Esophagus (tissue), 2 donors: ENCODE results near the gene AAGAB. TPM values are rescaled to one million over a fixed set of nuclear protein-coding genes. Genes with fewer than 3 reads are reported as not detected.
"Not testable (repeated sequence)": the region's sequence is repeated elsewhere in the genome, so short reads cannot be mapped to it uniquely, and the experiment has no call there.

Experiments used
- H3K27ac ChIP-seq, 2 donors: one replicate each; pipeline ENCODE4 v1.5.1; 2013; ENCODE audit warnings: low read depth in 2 of 2, mild to moderate bottlenecking in 2 of 2, inconsistent platforms in 1 of 2, low read length in 1 of 2, moderate library complexity in 1 of 2
- H3K27me3 ChIP-seq, 2 donors: one replicate each; pipeline ENCODE4 v1.6.1; 2013; ENCODE audit warnings: low read length in 2 of 2, control low read depth in 1 of 2, mild to moderate bottlenecking in 1 of 2; ENCODE audit not compliant: insufficient read depth in 2 of 2, control insufficient read depth in 1 of 2
- H3K36me3 ChIP-seq, 2 donors: one replicate each; pipeline ENCODE4 v1.6.1; 2013; ENCODE audit warnings: low read length in 1 of 2; ENCODE audit not compliant: control insufficient read depth in 2 of 2, insufficient read depth in 2 of 2
- H3K4me1 ChIP-seq, 2 donors: one replicate each; pipeline ENCODE4 v1.6.1; 2013; ENCODE audit warnings: low read length in 1 of 2; ENCODE audit not compliant: control insufficient read depth in 2 of 2, insufficient read depth in 2 of 2
- H3K4me3 ChIP-seq, 2 donors: one replicate each; pipeline ENCODE4 v1.5.1; 2013; ENCODE audit warnings: low read length in 2 of 2, mild to moderate bottlenecking in 2 of 2, low read depth in 1 of 2, moderate library complexity in 1 of 2
- H3K9me3 ChIP-seq, 2 donors: one replicate each; pipeline ENCODE4 v1.6.1; 2013; ENCODE audit warnings: mild to moderate bottlenecking in 2 of 2, low read depth in 1 of 2, low read length in 1 of 2, moderate library complexity in 1 of 2; ENCODE audit not compliant: control insufficient read depth in 2 of 2, insufficient read depth in 1 of 2
- WGBS, 2 donors: extraction: QIAGEN DNeasy Blood & Tissue Kit; methylation state at CpG; one replicate each; pipeline ENCODE4 v1.1.7; 2013; 5-methylcytosine and 5-hydroxymethylcytosine counted together
- polyA plus RNA-seq, 2 donors: library from polyadenylated mRNA; stranded (reverse); fragments of 200-250 nt; gene quantifications; one replicate each; pipeline ENCODE4 v1.2.3, GENCODE V29; 2013
- donor health status: healthy with polysubstance abuse.
- donor health status: Bipolar disorder and iron deficiency.

AAGAB gene
- polyA plus RNA-seq, 2 donors: 7.0 to 17.4 TPM

DNA sequence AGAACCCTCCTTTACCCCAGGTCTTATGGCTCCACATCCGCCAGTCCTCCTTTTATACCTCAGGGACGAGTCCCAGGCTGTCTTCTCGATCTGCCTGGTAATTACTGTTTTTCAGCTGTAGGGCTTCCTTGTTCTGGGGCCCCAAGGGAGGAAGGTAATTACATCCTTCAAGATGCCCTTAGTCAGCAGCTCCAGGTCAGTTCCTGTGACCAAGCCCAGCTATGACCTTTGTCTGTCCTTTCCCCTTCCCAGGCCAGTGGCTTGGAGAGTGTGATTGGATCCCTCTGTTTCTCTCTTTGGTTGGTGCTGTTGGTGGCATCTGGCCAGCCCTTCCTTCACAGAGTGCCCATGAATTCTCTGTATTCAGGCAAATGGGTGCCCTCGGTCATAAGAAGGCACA, 92.6 kb downstream of the AAGAB start:
- no peaks in the 10 kb centered on the region for H3K27me3 ChIP-seq
- peaks cover 8 to 36% of the 10 kb centered on the region in 2 donors for H3K4me1 ChIP-seq
- H3K9me3 ChIP-seq: no peaks in the 10 kb centered on the region
- peak overlapping the region in 1 of 2 donors; percentile 62 for H3K27ac ChIP-seq
- H3K4me3 ChIP-seq: no peak overlapping the region
- 78 to 85% methylated on average over 4 of the region's 4 CpGs for WGBS, 2 donors
- H3K36me3 ChIP-seq: peaks cover 0 to 13% of the 10 kb centered on the region in 2 donors

DNA sequence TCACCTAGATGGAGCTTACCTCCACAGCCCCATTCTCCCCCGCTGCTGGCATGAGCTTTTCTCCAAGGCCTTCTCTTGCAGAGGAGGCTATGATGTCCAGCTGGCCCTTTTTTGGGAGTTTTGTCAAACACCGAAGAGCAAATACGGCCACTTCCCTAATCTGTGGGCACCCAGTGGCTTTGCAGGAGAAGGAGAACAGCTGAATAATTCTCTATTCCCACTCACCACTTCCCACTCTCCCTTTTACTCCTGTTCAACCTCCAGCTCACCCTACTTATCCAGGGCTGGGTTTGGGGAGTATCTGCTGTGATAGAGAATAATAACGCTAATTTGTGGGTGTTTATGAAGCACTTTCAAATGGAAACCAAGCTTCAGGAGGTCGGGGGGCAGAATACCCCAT, 93.0 kb downstream of the AAGAB start:
- Histone ChIP-seq H3K27ac (peak overlapping the region in 1 of 2 donors; percentile 62), H3K9me3 (no peaks in the 10 kb centered on the region), H3K4me3 (no peak overlapping the region), H3K27me3 (no peaks in the 10 kb centered on the region), H3K4me1 (peaks cover 8 to 32% of the 10 kb centered on the region in 2 donors), H3K36me3 (peaks cover 0 to 9% of the 10 kb centered on the region in 2 donors)
- WGBS, 2 donors: 88 to 95% methylated on average over 5 of the region's 5 CpGs

DNA sequence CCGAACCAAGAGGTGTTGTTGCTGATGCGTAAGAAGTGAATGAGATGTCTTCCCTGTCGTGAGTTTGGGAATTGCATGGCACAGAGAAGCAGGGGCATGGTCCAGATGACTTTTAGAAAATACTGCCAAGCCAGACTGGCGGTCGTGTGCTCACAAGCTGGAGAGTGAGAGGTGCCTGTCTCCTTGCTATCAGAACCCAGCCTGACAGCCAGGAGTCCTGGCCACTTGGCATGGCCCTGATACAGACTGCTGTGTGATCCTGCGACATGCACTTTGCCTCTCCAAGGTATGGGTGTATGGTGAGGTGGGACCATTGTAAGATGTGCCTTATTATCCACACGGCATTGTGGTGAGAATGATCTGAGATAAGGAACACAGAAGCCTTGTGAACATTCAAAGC, 96.1 kb downstream of the AAGAB start:
- peaks cover 8 to 15% of the 10 kb centered on the region in 2 donors for H3K4me1 ChIP-seq
- 73 to 80% methylated on average over 7 of the region's 7 CpGs for WGBS, 2 donors
- H3K4me3 ChIP-seq: no peak overlapping the region
- no peaks in the 10 kb centered on the region for H3K27me3 ChIP-seq
- no peak overlapping the region for H3K27ac ChIP-seq
- H3K36me3 ChIP-seq: peaks cover 0 to 2% of the 10 kb centered on the region in 2 donors
- H3K9me3 ChIP-seq: no peaks in the 10 kb centered on the region

DNA sequence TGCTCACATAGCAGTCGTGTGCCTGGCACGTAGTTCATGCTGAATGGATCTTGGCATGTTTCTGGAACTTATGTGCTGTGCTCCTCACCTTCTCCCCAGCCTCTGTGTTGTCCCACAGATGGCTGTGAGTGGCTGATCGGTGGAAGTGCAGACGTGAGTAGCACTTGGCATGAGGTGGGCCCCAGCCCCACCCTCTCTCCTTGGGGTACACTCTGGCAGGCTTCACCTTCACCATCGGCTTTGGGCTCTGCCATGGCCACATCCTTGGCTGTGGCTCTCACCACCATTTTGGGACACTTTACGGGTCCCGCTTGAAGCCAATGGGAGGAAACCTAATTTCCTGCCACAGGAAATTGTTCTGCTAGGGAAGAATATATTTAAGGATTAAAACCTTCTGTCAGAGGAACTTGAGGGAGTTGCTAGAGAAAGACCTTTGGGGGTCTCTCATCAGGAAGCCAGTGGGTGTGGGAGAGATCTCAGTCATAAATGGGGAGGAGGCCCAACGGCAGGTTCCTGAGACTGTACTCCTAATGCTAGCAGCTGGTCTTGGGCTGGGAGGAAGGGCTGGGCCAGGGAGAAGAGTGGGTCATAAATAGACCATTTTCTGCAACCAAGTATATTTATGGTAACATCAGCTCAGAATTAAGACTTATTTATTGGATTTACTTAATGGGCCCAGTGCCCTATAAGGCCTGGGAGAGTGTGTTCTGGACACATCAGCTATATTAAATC, 96.8 kb downstream of the AAGAB start:
- peak overlapping the region; percentile 2 to 40 for H3K27ac ChIP-seq
- H3K9me3 ChIP-seq: no peaks in the 10 kb centered on the region
- H3K4me3 ChIP-seq: no peak overlapping the region
- H3K27me3 ChIP-seq: no peaks in the 10 kb centered on the region
- peaks cover 8 to 15% of the 10 kb centered on the region in 2 donors for H3K4me1 ChIP-seq
- 81 to 84% methylated on average over 8 of the region's 8 CpGs for WGBS, 2 donors
- H3K36me3 ChIP-seq: peaks cover 0 to 2% of the 10 kb centered on the region in 2 donors

DNA sequence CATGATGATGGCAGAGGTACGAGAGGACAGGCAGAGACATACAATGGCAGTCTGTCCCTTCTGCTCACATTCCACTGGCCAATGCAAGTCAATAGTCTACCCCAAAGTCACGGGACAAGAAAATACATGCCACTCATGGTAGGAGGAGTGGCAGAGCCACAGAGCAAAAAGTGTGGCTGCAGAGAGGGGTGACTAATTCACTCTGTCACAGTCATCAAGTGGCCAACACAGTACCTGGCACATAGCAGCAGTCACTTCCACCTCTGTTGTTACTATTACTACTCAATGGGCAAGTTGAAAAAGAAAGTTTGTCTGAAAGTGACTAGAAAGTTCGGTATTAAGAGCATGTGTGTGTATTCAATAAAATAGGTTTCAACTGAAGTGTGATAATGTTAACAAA, 97.6 kb downstream of the AAGAB start:
- peak overlapping the region; percentile 14 to 54 for H3K27ac ChIP-seq

DNA sequence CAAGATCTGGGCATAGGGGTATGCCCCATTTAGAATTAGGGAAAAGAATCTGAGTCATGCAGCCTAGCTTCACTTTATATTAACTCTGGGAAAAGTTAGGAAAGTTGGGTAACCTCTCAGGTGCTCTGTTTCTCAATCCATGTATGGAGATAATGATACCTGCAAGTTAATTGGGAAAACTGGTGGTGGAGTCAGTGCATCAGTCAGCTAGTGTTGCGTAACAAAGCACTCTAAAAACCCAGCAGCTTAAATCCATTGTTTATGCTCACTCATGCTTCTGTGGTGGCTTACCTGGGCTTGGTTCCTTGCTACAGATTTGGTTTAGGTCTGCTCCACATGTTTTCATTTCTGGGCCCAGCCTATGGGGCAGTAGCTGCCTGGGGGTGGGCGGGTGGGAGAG, 98.0 kb downstream of the AAGAB start:
- Histone ChIP-seq H3K27ac (peak overlapping the region; percentile 14 to 54), H3K36me3 (peaks cover 0 to 2% of the 10 kb centered on the region in 2 donors), H3K9me3 (no peaks in the 10 kb centered on the region), H3K4me3 (no peak overlapping the region), H3K27me3 (no peaks in the 10 kb centered on the region), H3K4me1 (peaks cover 6 to 9% of the 10 kb centered on the region in 2 donors)
- 94 to 95% methylated on average over 2 of the region's 2 CpGs for WGBS, 2 donors

More for the DNA sequence above, 97.6 kb downstream of the AAGAB start:
- 84 to 87% methylated on average over 3 of the region's 3 CpGs for WGBS, 2 donors
- no peaks in the 10 kb centered on the region for H3K9me3 ChIP-seq
- no peaks in the 10 kb centered on the region for H3K27me3 ChIP-seq
- no peak overlapping the region for H3K4me3 ChIP-seq
- H3K4me1 ChIP-seq: peaks cover 6 to 13% of the 10 kb centered on the region in 2 donors
- H3K36me3 ChIP-seq: peaks cover 0 to 2% of the 10 kb centered on the region in 2 donors

DNA sequence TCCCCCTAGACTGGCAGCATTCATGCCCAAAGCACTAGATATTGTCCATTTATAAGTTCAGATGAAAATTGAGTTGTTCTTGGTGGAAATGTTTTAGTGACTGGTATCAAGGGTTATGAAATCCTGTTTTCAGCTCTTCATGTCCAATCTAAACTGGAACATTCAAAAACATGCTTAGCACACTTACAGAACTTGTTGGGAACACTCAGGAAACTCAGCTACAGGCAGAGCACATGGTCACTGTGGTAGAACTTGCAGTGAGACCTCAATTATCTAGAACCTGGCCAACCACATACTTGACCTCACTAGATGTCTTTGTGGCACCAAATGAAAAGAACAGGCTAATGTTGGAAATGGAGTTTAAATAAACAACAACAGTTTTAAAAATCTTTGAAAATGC, 100.2 kb downstream of the AAGAB start:
- Histone ChIP-seq H3K9me3 (no peaks in the 10 kb centered on the region), H3K27ac (peak overlapping the region in 1 of 2 donors; percentile 71), H3K27me3 (no peaks in the 10 kb centered on the region), H3K36me3 (peaks cover 0 to 2% of the 10 kb centered on the region in 2 donors), H3K4me3 (no peak overlapping the region), H3K4me1 (peaks cover 6 to 8% of the 10 kb centered on the region in 2 donors)

DNA sequence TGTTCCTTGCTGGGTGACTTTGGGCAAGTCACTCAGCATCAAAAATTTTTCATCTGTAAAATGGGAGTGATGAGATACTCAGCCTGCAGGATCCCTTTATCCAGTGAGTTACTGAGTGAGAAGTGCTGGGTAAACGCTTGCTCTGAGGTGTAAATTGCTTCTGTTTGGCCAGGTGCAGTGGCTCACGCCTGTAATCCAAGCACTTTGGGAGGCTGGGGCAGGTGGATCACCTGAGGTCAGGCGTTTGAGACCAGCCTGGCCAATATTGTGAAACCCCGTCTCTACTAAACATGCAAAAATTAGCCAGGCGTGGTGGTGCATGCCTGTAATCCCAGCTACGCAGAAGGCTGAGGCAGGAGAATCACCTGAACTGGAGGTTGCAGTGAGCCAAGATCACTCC, 101.4 kb downstream of the AAGAB start:
- not testable (repeated sequence) for H3K4me3 ChIP-seq
- WGBS, 2 donors: 57 to 79% methylated on average over 6 of the region's 6 CpGs

DNA sequence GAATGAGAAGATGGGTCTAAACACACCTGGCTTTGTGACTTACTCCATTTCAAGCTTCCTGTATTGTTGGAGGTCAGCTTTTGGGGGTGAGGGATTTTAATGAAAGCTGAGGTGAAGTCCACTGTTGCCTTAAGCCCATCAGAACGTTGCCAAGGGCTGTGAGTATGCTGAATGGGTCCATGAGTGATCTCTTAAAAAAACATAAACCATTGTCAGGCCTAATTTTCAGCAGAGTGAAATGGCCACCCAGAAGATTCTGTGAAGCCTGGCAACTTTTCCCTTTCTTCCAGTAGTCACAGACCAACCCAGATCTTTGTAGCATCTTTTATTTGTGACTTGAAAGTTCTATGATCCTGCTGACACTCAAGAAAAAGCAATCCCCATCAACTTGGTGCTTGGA, 102.0 kb downstream of the AAGAB start:
- peak overlapping the region in 1 of 2 donors; percentile 40 for H3K27ac ChIP-seq
- no peaks in the 10 kb centered on the region for H3K36me3 ChIP-seq
- H3K4me1 ChIP-seq: peaks cover 6 to 12% of the 10 kb centered on the region in 2 donors
- no peaks in the 10 kb centered on the region for H3K27me3 ChIP-seq
- no peaks in the 10 kb centered on the region for H3K9me3 ChIP-seq
- H3K4me3 ChIP-seq: no peak overlapping the region
- 48 to 55% methylated on average over 1 of the region's 1 CpG for WGBS, 2 donors

More for the DNA sequence above, 101.4 kb downstream of the AAGAB start:
- Histone ChIP-seq H3K27ac (peak overlapping the region in 1 of 2 donors; percentile 74), H3K4me1 (peaks cover 5 to 14% of the 10 kb centered on the region in 2 donors)
- H3K36me3 ChIP-seq, H3K9me3 ChIP-seq, H3K27me3 ChIP-seq: not testable (repeated sequence)
